Bronchial epithelial cell (primary cell): ENCODE measurements around the gene DCBLD2. TPM values are rescaled to one million over a fixed set of nuclear protein-coding genes. Genes with fewer than 3 reads are reported as not detected.
"Not testable (repeated sequence)": the region's sequence is repeated elsewhere in the genome, so short reads cannot be mapped to it uniquely, and the experiment has no call there.

Source experiments
- DNase-seq: peaks from one replicate; pipeline ENCODE4 v3.0.0-alpha.2; 2010; ENCODE audit warnings: low read depth
- FAIRE-seq: peaks from 2 replicates; lab custom pipeline; 2011; peaks lifted over from hg19 to GRCh38; lab: Jason Lieb, UNC
- H3K27me3 ChIP-seq: 2 replicates; pipeline ENCODE4 v1.5.1; 2011; ENCODE audit warnings: low read length; ENCODE audit not compliant: control insufficient read depth, insufficient read depth
- H3K36me3 ChIP-seq: 2 replicates; pipeline ENCODE4 v1.5.1; 2011; ENCODE audit warnings: low read length; ENCODE audit not compliant: control insufficient read depth, insufficient read depth
- H3K4me3 ChIP-seq: 2 replicates; pipeline ENCODE4 v1.5.1; 2011; ENCODE audit warnings: mild to moderate bottlenecking, low read depth, low read length, control low read depth
- CTCF ChIP-seq: IDR thresholded peaks from 2 replicates; pipeline ENCODE4 v1.5.1; 2011; ENCODE audit warnings: mild to moderate bottlenecking, moderate library complexity, low read length, control low read depth, inconsistent platforms; ENCODE audit not compliant: insufficient read depth, severe bottlenecking
- total RNA-seq: library from RNA; depleted of rRNA; stranded (reverse); fragments of >200 nt; gene quantifications from 2 replicates; pipeline ENCODE4 v1.2.1, GENCODE V29; 2014

DCBLD2 gene
- total RNA-seq, 1 donor from 2014 or later: 96.1 TPM

GRCh38 chr3:98877132-98877531 is 24.4 kb downstream of the DCBLD2 start:
- TF ChIP-seq CTCF: no peak
- DNase-seq: peak; percentile 76
- no peaks in the 10 kb centered on the region for H3K27me3 ChIP-seq
- H3K4me3 ChIP-seq: no peak overlapping the region
- no peak for FAIRE-seq
- no peaks in the 10 kb centered on the region for H3K36me3 ChIP-seq

- TF ChIP-seq CTCF: no peak
- FAIRE-seq (no peak), DNase-seq (no peak)
- no peaks in the 10 kb centered on the region for H3K36me3 ChIP-seq
- H3K4me3 ChIP-seq: no peak overlapping the region
- no peaks in the 10 kb centered on the region for H3K27me3 ChIP-seq
These were observed 26.0 kb downstream of the DCBLD2 start for GRCh38 chr3:98875535-98875934.

- Histone ChIP-seq H3K36me3 (no peaks in the 10 kb centered on the region), H3K27me3 (no peaks in the 10 kb centered on the region), H3K4me3 (no peak overlapping the region)
- no peak for TF ChIP-seq CTCF
- DNase-seq (no peak), FAIRE-seq (no peak)
These were observed 26.8 kb downstream of the DCBLD2 start for GRCh38 chr3:98874602-98875249.

- Histone ChIP-seq H3K27me3 (no peaks in the 10 kb centered on the region), H3K4me3 (no peak overlapping the region), H3K36me3 (no peaks in the 10 kb centered on the region)
- DNase-seq (no peak), FAIRE-seq (no peak)
- TF ChIP-seq CTCF: no peak
These were observed 32.1 kb downstream of the DCBLD2 start for GRCh38 chr3:98869391-98869790.

- H3K4me3 ChIP-seq, DNase-seq, FAIRE-seq, H3K36me3 ChIP-seq, H3K27me3 ChIP-seq: not testable (repeated sequence)
These were observed 43.5 kb downstream of the DCBLD2 start for GRCh38 chr3:98857971-98858370.

- not testable (repeated sequence) for DNase-seq, H3K36me3 ChIP-seq, H3K27me3 ChIP-seq, FAIRE-seq, H3K4me3 ChIP-seq
These were observed 44.2 kb downstream of the DCBLD2 start for GRCh38 chr3:98857258-98857657.

- TF ChIP-seq CTCF: no peak
- no peak for DNase-seq
- Histone ChIP-seq H3K36me3 (peaks cover 2% of the 10 kb centered on the region), H3K27me3 (no peaks in the 10 kb centered on the region), H3K4me3 (no peak overlapping the region)
- FAIRE-seq: no peak
These were observed 44.8 kb downstream of the DCBLD2 start for GRCh38 chr3:98856724-98857123.
